ENCODE results near the gene CEACAM7. TPM values are rescaled to one million over a fixed set of nuclear protein-coding genes. Genes with fewer than 3 reads are reported as not detected.

Gene CEACAM7
- total RNA-seq, 1 experiment from 2014 or later = not detected

DNA sequence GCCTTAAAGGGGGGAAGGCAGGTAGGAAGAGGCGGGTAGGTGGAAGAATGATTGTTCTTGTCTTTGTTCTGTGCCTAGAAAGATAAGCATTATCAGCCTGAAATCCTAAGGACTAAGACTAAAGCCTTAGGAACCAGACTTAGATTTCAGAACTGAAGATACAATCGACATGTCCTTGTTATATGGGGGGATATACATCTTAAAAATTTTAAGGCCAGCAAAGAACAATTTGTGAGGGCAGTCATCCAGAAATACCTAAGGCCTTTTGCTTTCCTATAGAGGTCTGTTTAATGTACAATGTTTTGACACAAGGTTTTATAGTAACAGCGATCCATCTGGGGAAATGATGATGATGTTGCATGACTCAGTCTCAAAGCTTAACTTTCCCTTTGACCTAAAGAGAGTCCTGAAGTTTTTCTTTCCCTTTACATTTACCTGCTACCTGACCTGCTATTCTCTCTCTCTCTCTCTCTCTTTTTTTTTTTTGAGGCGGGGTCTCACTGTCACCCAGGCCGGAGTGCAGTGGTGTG lies 47.1 kb upstream of the CEACAM7 start:
- Mint-ChIP-seq H3K9me3 (peaks cover 75 to 94% of the 10 kb centered on the region in 2 experiments), H3K27ac (no peak overlapping the region), H3K4me3 (no peak overlapping the region), H3K27me3 (ENCODE audit: low read depth) (no peaks in the 10 kb centered on the region; the same call in 1 of the 2 replicates), H3K4me1 (no peaks in the 10 kb centered on the region), H3K36me3 (ENCODE audit: insufficient read depth in 1 of 3, low read depth in 3 of 3) (peaks cover 0 to 28% (median 0%) of the 10 kb centered on the region in 3 experiments; a peak in 2 of 7 replicates)
- Histone ChIP-seq H2BK5ac (ENCODE audit: insufficient read length, low read length) (no peak overlapping the region), H2AFZ (ENCODE audit: low read length) (no peak overlapping the region), H2BK12ac (ENCODE audit: insufficient read length, low read depth, low read length) (no peak overlapping the region), H3K4me1 (ENCODE audit: insufficient read depth, low read length) (no peaks in the 10 kb centered on the region), H2BK120ac (ENCODE audit: low read depth, low read length, poor library complexity, severe bottlenecking) (no peak overlapping the region), H3K4ac (ENCODE audit: low read depth, low read length) (no peak overlapping the region), H2AK5ac (ENCODE audit: insufficient read length, low read length) (no peak overlapping the region), H3K4me2 (ENCODE audit: insufficient read depth, insufficient read length, low read length) (no peak overlapping the region), H4K8ac (replicated peaks; ENCODE audit: insufficient read length, low read depth, low read length) (no peak overlapping the region), H3K79me2 (ENCODE audit: insufficient read depth, low read length) (no peaks in the 10 kb centered on the region), H4K5ac (ENCODE audit: insufficient read length, low read depth, low read length) (no peak overlapping the region), H3K9me3 (ENCODE audit: control insufficient read depth, low read depth, low read length) (peaks cover 33% of the 10 kb centered on the region), H3K56ac (ENCODE audit: insufficient read length, low read depth, low read length) (no peak overlapping the region), H3K79me1 (ENCODE audit: insufficient read depth, low read depth, low read length, poor library complexity, severe bottlenecking) (no peaks in the 10 kb centered on the region), H3K9ac (ENCODE audit: extremely low read depth, insufficient read length, low read length) (no peak overlapping the region), H3K18ac (ENCODE audit: insufficient read length, low read depth, low read length) (no peak overlapping the region), H3K23me2 (ENCODE audit: insufficient read length, low read depth, low read length, poor library complexity, severe bottlenecking) (no peaks in the 10 kb centered on the region), H3K14ac (ENCODE audit: insufficient read depth, low read length) (no peak overlapping the region), H2BK20ac (ENCODE audit: low read depth, low read length, poor library complexity, severe bottlenecking) (no peak overlapping the region), H3K27me3 (ENCODE audit: insufficient read depth, low read length) (no peaks in the 10 kb centered on the region), H4K20me1 (ENCODE audit: control insufficient read depth, insufficient read depth, insufficient read length) (no peaks in the 10 kb centered on the region), H3T11ph (ENCODE audit: low read length) (no peak overlapping the region), H3K23ac (ENCODE audit: insufficient read length, low read depth, low read length) (no peak overlapping the region), H4K91ac (ENCODE audit: insufficient read length, low read depth, low read length) (no peak overlapping the region), H2BK15ac (ENCODE audit: low read depth, low read length) (no peak overlapping the region), H3K27ac (ENCODE audit: insufficient read length, low read depth, low read length) (no peak overlapping the region)
- no peak for DNase-seq
- TF ChIP-seq, protein P1, sequence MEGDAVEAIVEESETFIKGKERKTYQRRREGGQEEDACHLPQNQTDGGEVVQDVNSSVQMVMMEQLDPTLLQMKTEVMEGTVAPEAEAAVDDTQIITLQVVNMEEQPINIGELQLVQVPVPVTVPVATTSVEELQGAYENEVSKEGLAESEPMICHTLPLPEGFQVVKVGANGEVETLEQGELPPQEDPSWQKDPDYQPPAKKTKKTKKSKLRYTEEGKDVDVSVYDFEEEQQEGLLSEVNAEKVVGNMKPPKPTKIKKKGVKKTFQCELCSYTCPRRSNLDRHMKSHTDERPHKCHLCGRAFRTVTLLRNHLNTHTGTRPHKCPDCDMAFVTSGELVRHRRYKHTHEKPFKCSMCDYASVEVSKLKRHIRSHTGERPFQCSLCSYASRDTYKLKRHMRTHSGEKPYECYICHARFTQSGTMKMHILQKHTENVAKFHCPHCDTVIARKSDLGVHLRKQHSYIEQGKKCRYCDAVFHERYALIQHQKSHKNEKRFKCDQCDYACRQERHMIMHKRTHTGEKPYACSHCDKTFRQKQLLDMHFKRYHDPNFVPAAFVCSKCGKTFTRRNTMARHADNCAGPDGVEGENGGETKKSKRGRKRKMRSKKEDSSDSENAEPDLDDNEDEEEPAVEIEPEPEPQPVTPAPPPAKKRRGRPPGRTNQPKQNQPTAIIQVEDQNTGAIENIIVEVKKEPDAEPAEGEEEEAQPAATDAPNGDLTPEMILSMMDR (conservative IDR thresholded peaks at IDR 0.05) = no peak
- no CpG with 5 or more reads among the region's 5 CpGs for WGBS (ENCODE audit: extremely low coverage, insufficient read length, low lambda C conversion rate)
